HG02981 (cell line): ENCODE data around the gene SYNE1.
"Not testable (repeated sequence)": the region's sequence is repeated elsewhere in the genome, so short reads cannot be mapped to it uniquely, and the experiment has no call there.

Experiments
- ATAC-seq: cut with Tn5 transposase; IDR thresholded peaks from one replicate; pipeline ENCODE4 v1.9.1; 2021; ENCODE audit warnings: mild to moderate bottlenecking, moderate library complexity; ENCODE audit not compliant: unreplicated experiment

Gene SYNE1

GRCh38 chr6:152330961-152331360, 306.2 kb downstream of the SYNE1 start:
- no peak for ATAC-seq

- ATAC-seq: no peak
These were observed 307.3 kb downstream of the SYNE1 start for GRCh38 chr6:152329638-152330448.

- ATAC-seq: not testable (repeated sequence)
These were observed 309.0 kb downstream of the SYNE1 start for GRCh38 chr6:152328200-152328599.

GRCh38 chr6:152323376-152323775, 313.8 kb downstream of the SYNE1 start:
- no peak for ATAC-seq

GRCh38 chr6:152318278-152318677, 318.9 kb downstream of the SYNE1 start:
- no peak for ATAC-seq

- no peak for ATAC-seq
These were observed 321.1 kb downstream of the SYNE1 start for GRCh38 chr6:152316024-152316423.

GRCh38 chr6:152314483-152314832, 322.7 kb downstream of the SYNE1 start:
- no peak for ATAC-seq

- no peak for ATAC-seq
These were observed 323.4 kb downstream of the SYNE1 start for GRCh38 chr6:152313542-152314482.

- no peak for ATAC-seq
These were observed 324.7 kb downstream of the SYNE1 start for GRCh38 chr6:152312434-152312833.

GRCh38 chr6:152310371-152310954, 326.7 kb downstream of the SYNE1 start:
- ATAC-seq: no peak

- ATAC-seq: peak; percentile 62
These were observed 327.5 kb downstream of the SYNE1 start for GRCh38 chr6:152309648-152310047.

GRCh38 chr6:152309006-152309405, 328.2 kb downstream of the SYNE1 start:
- no peak for ATAC-seq

GRCh38 chr6:152308306-152308705, 328.9 kb downstream of the SYNE1 start:
- ATAC-seq: no peak

- no peak for ATAC-seq
These were observed 331.5 kb downstream of the SYNE1 start for GRCh38 chr6:152305672-152306071.

- peak; percentile 94 for ATAC-seq
These were observed 335.2 kb downstream of the SYNE1 start for GRCh38 chr6:152301765-152302568.

- ATAC-seq: peak; percentile 20
These were observed 336.0 kb downstream of the SYNE1 start for GRCh38 chr6:152301021-152301764.

GRCh38 chr6:152300517-152300916, 336.6 kb downstream of the SYNE1 start:
- ATAC-seq: no peak

GRCh38 chr6:152298848-152299735, 338.1 kb downstream of the SYNE1 start:
- no peak for ATAC-seq

- ATAC-seq: no peak
These were observed 339.0 kb downstream of the SYNE1 start for GRCh38 chr6:152298055-152298647.
